Stimulated activated CD4-positive, alpha-beta T cell treated with anti-CD3 and anti-CD28 coated beads, Interleukin-2, amount 100 ng/mL, for 48 hours (primary cell): ENCODE results near the gene TGM2.

Source experiments
- DNase-seq, 2 donors: peaks; one replicate each; pipeline ENCODE4 v3.0.0-alpha.2; 2020

TGM2 gene

GRCh38 chr20:38198238-38198861 is 33.3 kb upstream of the TGM2 start:
- no peak for DNase-seq

GRCh38 chr20:38197619-38198018 is 32.5 kb upstream of the TGM2 start:
- DNase-seq: no peak

GRCh38 chr20:38197217-38197616 is 32.1 kb upstream of the TGM2 start:
- DNase-seq: no peak

GRCh38 chr20:38196592-38196991 is 31.5 kb upstream of the TGM2 start:
- no peak for DNase-seq

GRCh38 chr20:38196076-38196475 is 31.0 kb upstream of the TGM2 start:
- DNase-seq: no peak

GRCh38 chr20:38195521-38195920 is 30.5 kb upstream of the TGM2 start:
- DNase-seq: no peak

- DNase-seq: no peak
Measured at GRCh38 chr20:38194971-38195504, 30.0 kb upstream of the TGM2 start.

- no peak for DNase-seq
Measured at GRCh38 chr20:38193586-38194105, 28.6 kb upstream of the TGM2 start.

- no peak for DNase-seq
Measured at GRCh38 chr20:38192323-38192885, 27.3 kb upstream of the TGM2 start.

- no peak for DNase-seq
Measured at GRCh38 chr20:38191654-38192053, 26.6 kb upstream of the TGM2 start.

- DNase-seq: no peak
Measured at GRCh38 chr20:38190936-38191371, 25.9 kb upstream of the TGM2 start.

- DNase-seq: no peak
Measured at GRCh38 chr20:38190166-38190565, 25.1 kb upstream of the TGM2 start.

GRCh38 chr20:38187517-38187916 is 22.4 kb upstream of the TGM2 start:
- DNase-seq: no peak

- DNase-seq: no peak
Measured at GRCh38 chr20:38186788-38187221, 21.7 kb upstream of the TGM2 start.

GRCh38 chr20:38184101-38184500 is 19.0 kb upstream of the TGM2 start:
- no peak for DNase-seq

GRCh38 chr20:38181971-38182370 is 16.9 kb upstream of the TGM2 start:
- no peak for DNase-seq

- no peak for DNase-seq
Measured at GRCh38 chr20:38181207-38181801, 16.2 kb upstream of the TGM2 start.

GRCh38 chr20:38180781-38181180 is 15.7 kb upstream of the TGM2 start:
- no peak for DNase-seq

- DNase-seq: no peak
Measured at GRCh38 chr20:38179846-38180245, 14.8 kb upstream of the TGM2 start.

GRCh38 chr20:38178581-38178980 is 13.5 kb upstream of the TGM2 start:
- no peak for DNase-seq

GRCh38 chr20:38178065-38178491 is 13.0 kb upstream of the TGM2 start:
- no peak for DNase-seq

GRCh38 chr20:38177201-38177600 is 12.1 kb upstream of the TGM2 start:
- no peak for DNase-seq

- no peak for DNase-seq
Measured at GRCh38 chr20:38175304-38176180, 10.5 kb upstream of the TGM2 start.
